ENCODE results near the gene INTS3.
"Not testable (repeated sequence)": the region's sequence is repeated elsewhere in the genome, so short reads cannot be mapped to it uniquely, and the experiment has no call there.

INTS3 gene

GRCh38 chr1:153699768-153700167, 28.1 kb upstream of the INTS3 start:
- DNase-seq, result no peak

- DNase-seq, result no peak
Observed at GRCh38 chr1:153705484-153705883, 22.4 kb upstream of the INTS3 start.

GRCh38 chr1:153711026-153711425, 16.8 kb upstream of the INTS3 start:
- DNase-seq, result no peak

GRCh38 chr1:153716211-153716610, 11.6 kb upstream of the INTS3 start:
- DNase-seq, result not testable (repeated sequence)

GRCh38 chr1:153717330-153717729, 10.5 kb upstream of the INTS3 start:
- no peak for DNase-seq

GRCh38 chr1:153723687-153724086, 4.2 kb upstream of the INTS3 start:
- no peak for DNase-seq

GRCh38 chr1:153724634-153725033, 3.2 kb upstream of the INTS3 start:
- not testable (repeated sequence) for DNase-seq

- DNase-seq, result peak; percentile 14
Observed at GRCh38 chr1:153728305-153729066, 636 bp downstream of the INTS3 start.

GRCh38 chr1:153730468-153730988, 2.7 kb downstream of the INTS3 start:
- DNase-seq, result no peak

GRCh38 chr1:153733970-153734369, 6.1 kb downstream of the INTS3 start:
- DNase-seq, result no peak

- no peak for DNase-seq
Observed at GRCh38 chr1:153734396-153735089, 6.7 kb downstream of the INTS3 start.

- no peak for DNase-seq
Observed at GRCh38 chr1:153735090-153735420, 7.2 kb downstream of the INTS3 start.

GRCh38 chr1:153741986-153742385, 14.1 kb downstream of the INTS3 start:
- no peak for DNase-seq

- DNase-seq, result no peak
Observed at GRCh38 chr1:153742411-153743142, 14.7 kb downstream of the INTS3 start.

- DNase-seq, result no peak
Observed at GRCh38 chr1:153745417-153745816, 17.6 kb downstream of the INTS3 start.

- DNase-seq, result no peak
Observed at GRCh38 chr1:153746174-153746573, 18.3 kb downstream of the INTS3 start.

- no peak for DNase-seq
Observed at GRCh38 chr1:153748903-153749302, 21.1 kb downstream of the INTS3 start.

GRCh38 chr1:153749408-153750005, 21.7 kb downstream of the INTS3 start:
- DNase-seq, result peak; percentile 31

GRCh38 chr1:153750026-153750995, 22.5 kb downstream of the INTS3 start:
- DNase-seq, result no peak

- no peak for DNase-seq
Observed at GRCh38 chr1:153752072-153752471, 24.2 kb downstream of the INTS3 start.

GRCh38 chr1:153752571-153753195, 24.8 kb downstream of the INTS3 start:
- DNase-seq, result no peak

- DNase-seq, result no peak
Observed at GRCh38 chr1:153754266-153754665, 26.4 kb downstream of the INTS3 start.

Measured in DMS79 (cell line).